ENCODE data around the gene PNPLA7.

DNA sequence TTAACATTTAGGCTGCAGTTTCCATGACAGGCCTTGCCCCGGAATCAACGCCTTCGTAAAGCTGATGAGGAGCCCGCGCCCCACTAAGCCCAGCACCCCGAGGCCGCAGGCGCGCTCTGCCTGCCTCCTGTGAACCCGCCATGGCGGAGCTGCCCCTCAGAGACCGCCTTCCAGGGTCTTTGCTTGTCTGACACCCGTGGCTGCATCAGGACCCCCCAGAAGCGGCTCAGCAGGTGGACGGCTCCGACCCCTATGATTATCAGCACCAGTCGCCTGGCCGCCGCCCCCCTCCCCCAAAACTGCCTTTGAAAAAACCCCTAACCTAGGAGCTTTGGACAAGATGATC lies 29.0 kb upstream of the PNPLA7 start:
- TF ChIP-seq POLR2A (IDR thresholded peaks at IDR 0.05) = no peak
- TF ChIP-seq, protein P1, sequence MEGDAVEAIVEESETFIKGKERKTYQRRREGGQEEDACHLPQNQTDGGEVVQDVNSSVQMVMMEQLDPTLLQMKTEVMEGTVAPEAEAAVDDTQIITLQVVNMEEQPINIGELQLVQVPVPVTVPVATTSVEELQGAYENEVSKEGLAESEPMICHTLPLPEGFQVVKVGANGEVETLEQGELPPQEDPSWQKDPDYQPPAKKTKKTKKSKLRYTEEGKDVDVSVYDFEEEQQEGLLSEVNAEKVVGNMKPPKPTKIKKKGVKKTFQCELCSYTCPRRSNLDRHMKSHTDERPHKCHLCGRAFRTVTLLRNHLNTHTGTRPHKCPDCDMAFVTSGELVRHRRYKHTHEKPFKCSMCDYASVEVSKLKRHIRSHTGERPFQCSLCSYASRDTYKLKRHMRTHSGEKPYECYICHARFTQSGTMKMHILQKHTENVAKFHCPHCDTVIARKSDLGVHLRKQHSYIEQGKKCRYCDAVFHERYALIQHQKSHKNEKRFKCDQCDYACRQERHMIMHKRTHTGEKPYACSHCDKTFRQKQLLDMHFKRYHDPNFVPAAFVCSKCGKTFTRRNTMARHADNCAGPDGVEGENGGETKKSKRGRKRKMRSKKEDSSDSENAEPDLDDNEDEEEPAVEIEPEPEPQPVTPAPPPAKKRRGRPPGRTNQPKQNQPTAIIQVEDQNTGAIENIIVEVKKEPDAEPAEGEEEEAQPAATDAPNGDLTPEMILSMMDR (IDR thresholded peaks at IDR 0.05) = no peak
